ENCODE data around the gene HARS1. TPM values are rescaled to one million over a fixed set of nuclear protein-coding genes. Genes with fewer than 3 reads are reported as not detected.
"Not testable (repeated sequence)": the region's sequence is repeated elsewhere in the genome, so short reads cannot be mapped to it uniquely, and the experiment has no call there.

Gene HARS1
- total RNA-seq, 8 experiments from 2014 or later: 53.1 to 102 (median 77.0) TPM

GRCh38 chr5:140638898-140639147, 52.3 kb downstream of the HARS1 start:
- WGBS, 10 experiments: 32 to 96% (median 55%) methylated on average over 4 to 6 of the region's 9 CpGs; no CpG with 5 or more reads in 4 of the 10 experiments
- H3K4me1 ChIP-seq (replicated peaks in 1 of 2); H3K27ac ChIP-seq: not testable (repeated sequence)
- peak in 1 of 8 experiments; percentile 1 for ATAC-seq (replicated peaks in 6 of 8)
- peak overlapping the region; percentile 42 to 75 (median 54) for H3K4me3 ChIP-seq
- in situ Hi-C loops (cut with MboI; ENCODE audit: low pct_unique_long_range_greater_than_20kb in 2 of 9, low sequenced_read_pairs in 9 of 9, unreplicated experiment in 9 of 9): loop anchor here in 1 of 9 experiments (10.0 to 25.0 kb wide), 2 partner anchors 64 to 252 kb away; no protein-coding TSS in a partner anchor

GRCh38 chr5:140637371-140638100, 53.6 kb downstream of the HARS1 start:
- ATAC-seq (replicated peaks in 6 of 8): no peak
- in situ Hi-C loops (cut with MboI; ENCODE audit: low pct_unique_long_range_greater_than_20kb in 2 of 9, low sequenced_read_pairs in 9 of 9, unreplicated experiment in 9 of 9): loop anchor here in 1 of 9 experiments (10.0 to 25.0 kb wide), 2 partner anchors 63 to 250 kb away; no protein-coding TSS in a partner anchor
- no peak overlapping the region for H3K27ac ChIP-seq
- peaks cover 8 to 10% of the 10 kb centered on the region in 2 donors for H3K4me1 ChIP-seq (replicated peaks in 1 of 2)
- no peak overlapping the region for H3K4me3 ChIP-seq
- 60 to 93% (median 85%) methylated on average over 2 to 10 of the region's 10 CpGs; no CpG with 5 or more reads in 2 of the 10 experiments for WGBS, 10 experiments

GRCh38 chr5:140635291-140636257, 55.6 kb downstream of the HARS1 start:
- 80 to 100% (median 90%) methylated on average over 1 to 3 of the region's 8 CpGs; no CpG with 5 or more reads in 1 of the 10 experiments for WGBS, 10 experiments
- Histone ChIP-seq H3K27ac (no peak overlapping the region), H3K4me1 (replicated peaks in 1 of 2) (peaks cover 7 to 10% of the 10 kb centered on the region in 2 donors), H3K4me3 (no peak overlapping the region)
- no peak for ATAC-seq (replicated peaks in 6 of 8)
- in situ Hi-C loops (cut with MboI; ENCODE audit: low pct_unique_long_range_greater_than_20kb in 2 of 9, low sequenced_read_pairs in 9 of 9, unreplicated experiment in 9 of 9): loop anchor here in 1 of 9 experiments (10.0 to 25.0 kb wide), 2 partner anchors 61 to 248 kb away; no protein-coding TSS in a partner anchor

GRCh38 chr5:140634103-140634502, 57.1 kb downstream of the HARS1 start:
- in situ Hi-C loops (cut with MboI; ENCODE audit: low pct_unique_long_range_greater_than_20kb in 2 of 9, low sequenced_read_pairs in 9 of 9, unreplicated experiment in 9 of 9): loop anchor here in 1 of 9 experiments (10.0 to 25.0 kb wide), 2 partner anchors 59 to 247 kb away; no protein-coding TSS in a partner anchor
- Histone ChIP-seq H3K4me3 (no peak overlapping the region), H3K4me1 (replicated peaks in 1 of 2) (peaks cover 0 to 3% of the 10 kb centered on the region in 2 donors), H3K27ac (no peak overlapping the region)
- WGBS, 10 experiments: 47 to 100% (median 60%) methylated on average over 1 to 3 of the region's 3 CpGs
- ATAC-seq (replicated peaks in 6 of 8): no peak

- Histone ChIP-seq H3K4me3 (no peak overlapping the region), H3K27ac (no peak overlapping the region), H3K4me1 (replicated peaks in 1 of 2) (no peaks in the 10 kb centered on the region)
- no peak for ATAC-seq (replicated peaks in 6 of 8)
- in situ Hi-C loops (cut with MboI; ENCODE audit: low pct_unique_long_range_greater_than_20kb in 2 of 9, low sequenced_read_pairs in 9 of 9, unreplicated experiment in 9 of 9): loop anchor here in 1 of 9 experiments (10.0 to 25.0 kb wide), 2 partner anchors 59 to 246 kb away; no protein-coding TSS in a partner anchor
- WGBS, 10 experiments: 80 to 100% (median 91%) methylated on average over 1 to 2 of the region's 2 CpGs; no CpG with 5 or more reads in 6 of the 10 experiments
Observed at GRCh38 chr5:140633501-140633900, 57.7 kb downstream of the HARS1 start.

GRCh38 chr5:140633021-140633471, 58.1 kb downstream of the HARS1 start, which contains the start of gene CD14:
Gene CD14 (minus strand): TSS chr5:140633175. CDS start chr5:140633071, 104 bp downstream.
- no peaks in the 10 kb centered on the region for H3K4me1 ChIP-seq (replicated peaks in 1 of 2)
- peak in 7 of 8 experiments; percentile 15 to 73 (median 48) for ATAC-seq (replicated peaks in 6 of 8)
- no peak within 1 kb of the TSS for H3K27ac ChIP-seq
- 7 to 88% (median 61%) methylated on average over 3 to 12 of the region's 16 CpGs; no CpG with 5 or more reads in 3 of the 10 experiments for WGBS, 10 experiments
- in situ Hi-C loops (cut with MboI; ENCODE audit: low pct_unique_long_range_greater_than_20kb in 2 of 9, low sequenced_read_pairs in 9 of 9, unreplicated experiment in 9 of 9): loop anchor here in 1 of 9 experiments (10.0 to 25.0 kb wide), 2 partner anchors 58 to 246 kb away; no protein-coding TSS in a partner anchor
- H3K4me3 ChIP-seq: peak within 1 kb of the TSS in 3 of 5 donors; percentile 16 to 18 (median 18)

- WGBS, 10 experiments: 0 to 71% (median 37%) methylated on average over 1 to 19 of the region's 51 CpGs; no CpG with 5 or more reads in 4 of the 10 experiments
- Histone ChIP-seq H3K4me1 (replicated peaks in 1 of 2) (no peaks in the 10 kb centered on the region), H3K27ac (no peak overlapping the region), H3K4me3 (peak overlapping the region in 3 of 5 donors; percentile 16 to 18 (median 18))
- in situ Hi-C loops (cut with MboI; ENCODE audit: low pct_unique_long_range_greater_than_20kb in 2 of 9, low sequenced_read_pairs in 9 of 9, unreplicated experiment in 9 of 9): loop anchor here in 1 of 9 experiments (10.0 to 25.0 kb wide), 2 partner anchors 58 to 245 kb away; no protein-coding TSS in a partner anchor
- ATAC-seq (replicated peaks in 6 of 8): peak in 7 of 8 experiments; percentile 36 to 69 (median 57)
Observed at GRCh38 chr5:140632366-140633020, 58.7 kb downstream of the HARS1 start.

GRCh38 chr5:140631831-140632365, 59.3 kb downstream of the HARS1 start:
- 8 to 89% (median 55%) methylated on average over 4 to 13 of the region's 36 CpGs; no CpG with 5 or more reads in 5 of the 10 experiments for WGBS, 10 experiments
- Histone ChIP-seq H3K4me3 (peak overlapping the region in 3 of 5 donors; percentile 16 to 18 (median 18)), H3K27ac (no peak overlapping the region), H3K4me1 (replicated peaks in 1 of 2) (no peaks in the 10 kb centered on the region)
- ATAC-seq (replicated peaks in 6 of 8): peak in 4 of 8 experiments; percentile 12 to 43 (median 38)
- in situ Hi-C loops (cut with MboI; ENCODE audit: low pct_unique_long_range_greater_than_20kb in 2 of 9, low sequenced_read_pairs in 9 of 9, unreplicated experiment in 9 of 9): loop anchor here in 1 of 9 experiments (10.0 to 25.0 kb wide), 2 partner anchors 57 to 245 kb away; no protein-coding TSS in a partner anchor

- Histone ChIP-seq H3K4me3 (no peak overlapping the region), H3K4me1 (replicated peaks in 1 of 2) (no peaks in the 10 kb centered on the region), H3K27ac (no peak overlapping the region)
- WGBS, 10 experiments: 80 to 100% (median 90%) methylated on average over 2 to 4 of the region's 4 CpGs; no CpG with 5 or more reads in 2 of the 10 experiments
- ATAC-seq (replicated peaks in 6 of 8): no peak
- in situ Hi-C loops (cut with MboI; ENCODE audit: low pct_unique_long_range_greater_than_20kb in 2 of 9, low sequenced_read_pairs in 9 of 9, unreplicated experiment in 9 of 9): loop anchor here in 1 of 9 experiments (10.0 to 25.0 kb wide), 2 partner anchors 56 to 244 kb away; no protein-coding TSS in a partner anchor
Observed at GRCh38 chr5:140631036-140631417, 60.1 kb downstream of the HARS1 start.

GRCh38 chr5:140630292-140631035, 60.7 kb downstream of the HARS1 start:
- no peak overlapping the region for H3K4me3 ChIP-seq
- H3K4me1 ChIP-seq (replicated peaks in 1 of 2): no peaks in the 10 kb centered on the region
- peak in 3 of 8 experiments; percentile 49 to 66 (median 50) for ATAC-seq (replicated peaks in 6 of 8)
- no peak overlapping the region for H3K27ac ChIP-seq
- in situ Hi-C loops (cut with MboI; ENCODE audit: low pct_unique_long_range_greater_than_20kb in 2 of 9, low sequenced_read_pairs in 9 of 9, unreplicated experiment in 9 of 9): loop anchor here in 1 of 9 experiments (10.0 to 25.0 kb wide), 2 partner anchors 56 to 243 kb away; no protein-coding TSS in a partner anchor
- 17 to 100% (median 50%) methylated on average over 1 to 2 of the region's 2 CpGs; no CpG with 5 or more reads in 2 of the 10 experiments for WGBS, 10 experiments

GRCh38 chr5:140628711-140629110, 62.5 kb downstream of the HARS1 start:
- ATAC-seq (replicated peaks in 6 of 8): no peak
- in situ Hi-C loops (cut with MboI; ENCODE audit: low pct_unique_long_range_greater_than_20kb in 2 of 9, low sequenced_read_pairs in 9 of 9, unreplicated experiment in 9 of 9): loop anchor here in 1 of 9 experiments (25.0 kb wide), 1 partner anchor 241 kb away; no protein-coding TSS in a partner anchor
- WGBS, 10 experiments: 0 to 71% (median 38%) methylated on average over 1 of the region's 1 CpG; no CpG with 5 or more reads in 5 of the 10 experiments
- Histone ChIP-seq H3K4me1 (replicated peaks in 1 of 2) (no peaks in the 10 kb centered on the region), H3K4me3 (no peak overlapping the region), H3K27ac (no peak overlapping the region)

All from motor neuron (in vitro differentiated cells).